ENCODE measurements around the gene SETD6.

The SETD6 gene

GRCh38 chr16:58494981-58495520 lies 20.3 kb upstream of the SETD6 start:
- DNase-seq: peak in 3 of 5 experiments; percentile 39 to 84 (median 51)

GRCh38 chr16:58495521-58496331 lies 19.6 kb upstream of the SETD6 start:
- DNase-seq: no peak

GRCh38 chr16:58497468-58497867 lies 17.8 kb upstream of the SETD6 start:
- DNase-seq: no peak

GRCh38 chr16:58497935-58498334 lies 17.4 kb upstream of the SETD6 start:
- DNase-seq: no peak

- no peak for DNase-seq
Observed at GRCh38 chr16:58498341-58499091, 16.8 kb upstream of the SETD6 start.

GRCh38 chr16:58499092-58499511 lies 16.2 kb upstream of the SETD6 start:
- DNase-seq: no peak

GRCh38 chr16:58499615-58500351 lies 15.5 kb upstream of the SETD6 start, which contains the start of gene NDRG4:
Gene NDRG4, plus strand, starts transcription at chr16:58500143. Its CDS starts 106 bp downstream, at chr16:58500249.
- peak in 2 of 5 experiments; percentile 28 to 37 for DNase-seq

- no peak for DNase-seq
Observed at GRCh38 chr16:58500430-58501241, 14.7 kb upstream of the SETD6 start.

- DNase-seq: peak in 2 of 5 experiments; percentile 21 to 40
Observed at GRCh38 chr16:58501242-58502131, 13.8 kb upstream of the SETD6 start.

- no peak for DNase-seq
Observed at GRCh38 chr16:58502217-58502921, 12.9 kb upstream of the SETD6 start.

- DNase-seq: no peak
Observed at GRCh38 chr16:58503166-58503862, 12.0 kb upstream of the SETD6 start.

GRCh38 chr16:58503863-58504688 lies 11.2 kb upstream of the SETD6 start:
- DNase-seq: no peak

GRCh38 chr16:58506241-58507194 lies 8.8 kb upstream of the SETD6 start:
- DNase-seq: no peak

GRCh38 chr16:58507195-58507962 lies 7.9 kb upstream of the SETD6 start:
- DNase-seq: no peak

GRCh38 chr16:58507963-58508670 lies 7.2 kb upstream of the SETD6 start:
- DNase-seq: no peak

Measured in T-helper 2 cell (primary cell).